IMR-90 (cell line): Measurements from ENCODE around the gene OR52W1. TPM values are rescaled to one million over a fixed set of nuclear protein-coding genes. Genes with fewer than 3 reads are reported as not detected.

ENCODE experiments used
- ATAC-seq: fragments of 200-7000 bp; cut with Tn5 transposase; 2 replicates; pipeline ENCODE4 v1.9.1; 2020; ENCODE audit warnings: low read depth, mild to moderate bottlenecking, moderate library complexity
- BruUV-seq: library from RNA; stranded (reverse); fragments of 400-500 nt; replicated peaks from 2 replicates; lab custom pipeline; 2021; lab: Mats Ljungman, UMichigan
- CTCF ChIA-PET: fragments of 300-600 bp; formaldehyde crosslinking; extraction: SDS; loops from one replicate; lab custom pipeline; 2021; ENCODE audit warnings: antibody characterized with exemption; lab: Yijun Ruan, JAX
- POLR2A ChIA-PET: fragments of 300-600 bp; sonication (Branson Sonifier 250); formaldehyde crosslinking; loops from one replicate; lab custom pipeline; 2022; ENCODE audit warnings: antibody characterized with exemption; ENCODE audit not compliant: unreplicated experiment; lab: Charles Lee
- DNase-seq: peaks from one replicate; pipeline ENCODE4 v3.0.0; 2013
- H2AFZ ChIP-seq: replicated peaks from 2 replicates; pipeline ENCODE3; 2013; ENCODE audit warnings: low read length, mild to moderate bottlenecking; ENCODE audit not compliant: poor library complexity
- H2AK5ac ChIP-seq: 2 replicates; pipeline ENCODE4 v1.6.1; 2013; ENCODE audit warnings: low read depth, low read length, inconsistent platforms
- H2AK9ac ChIP-seq: replicated peaks from 2 replicates; pipeline ENCODE3; 2013; ENCODE audit warnings: mild to moderate bottlenecking, low read depth, low read length, moderate library complexity; ENCODE audit not compliant: poor library complexity
- H2BK120ac ChIP-seq: 2 replicates; pipeline ENCODE4 v1.6.1; 2013; ENCODE audit warnings: low read depth, low read length, inconsistent platforms
- H2BK15ac ChIP-seq: 3 replicates; pipeline ENCODE4 v1.6.1; 2013; ENCODE audit warnings: low read depth, low read length, inconsistent platforms
- H2BK20ac ChIP-seq: 2 replicates; pipeline ENCODE4 v1.6.1; 2013; ENCODE audit warnings: low read depth, mild to moderate bottlenecking, inconsistent platforms, low read length, moderate library complexity
- H2BK5ac ChIP-seq: 2 replicates; pipeline ENCODE4 v1.6.1; 2013; ENCODE audit warnings: mild to moderate bottlenecking, low read depth, low read length, inconsistent platforms; ENCODE audit not compliant: poor library complexity, severe bottlenecking
- H3K14ac ChIP-seq: replicated peaks from 2 replicates; pipeline ENCODE4 v1.6.1; 2013; ENCODE audit warnings: low read depth, low read length, inconsistent platforms
- H3K18ac ChIP-seq: 2 replicates; pipeline ENCODE4 v1.6.1; 2013; ENCODE audit warnings: low read depth, low read length, control low read depth
- H3K23ac ChIP-seq: 2 replicates; pipeline ENCODE4 v1.6.1; 2013; ENCODE audit warnings: low read depth, low read length, inconsistent platforms
- H3K27ac ChIP-seq: 2 replicates; pipeline ENCODE4 v1.5.1; 2013; ENCODE audit warnings: mild to moderate bottlenecking, control low read depth, low read length; ENCODE audit not compliant: insufficient read depth
- H3K27me3 ChIP-seq: 2 replicates; pipeline ENCODE4 v1.6.1; 2013; ENCODE audit warnings: low read length; ENCODE audit not compliant: control insufficient read depth, insufficient read depth
- H3K36me3 ChIP-seq: 2 replicates; pipeline ENCODE4 v1.6.1; 2013; ENCODE audit warnings: low read length, mixed read lengths; ENCODE audit not compliant: control insufficient read depth, insufficient read depth
- H3K4ac ChIP-seq: 2 replicates; pipeline ENCODE4 v1.6.1; 2013; ENCODE audit warnings: low read depth, low read length, inconsistent platforms
- H3K4me1 ChIP-seq: 2 replicates; pipeline ENCODE4 v1.6.1; 2013; ENCODE audit warnings: low read length, mixed read lengths; ENCODE audit not compliant: control insufficient read depth, insufficient read depth
- H3K4me2 ChIP-seq: 2 replicates; pipeline ENCODE4 v1.6.1; 2013; ENCODE audit warnings: low read depth, mild to moderate bottlenecking, control low read depth, low read length, moderate library complexity
- H3K4me3 ChIP-seq: 2 replicates; pipeline ENCODE4 v1.5.1; 2013; ENCODE audit warnings: low read depth, mild to moderate bottlenecking, control low read depth, low read length, moderate library complexity; ENCODE audit not compliant: insufficient read depth
- H3K56ac ChIP-seq: 2 replicates; pipeline ENCODE4 v1.6.1; 2013; ENCODE audit warnings: low read length, inconsistent platforms; ENCODE audit not compliant: insufficient read depth; ENCODE audit errors: extremely low read depth
- H3K79me1 ChIP-seq, 2 experiments: 2 replicates each; pipeline ENCODE4 v1.6.1; 2013; ENCODE audit warnings: low read length in 2 of 2, inconsistent platforms in 1 of 2, low read depth in 1 of 2
- H3K9ac ChIP-seq: 2 replicates; pipeline ENCODE4 v1.6.1; 2013; ENCODE audit warnings: low read depth, low read length, control low read depth
- H3K9me1 ChIP-seq: 2 replicates; pipeline ENCODE4 v1.6.1; 2013; ENCODE audit warnings: low read length, inconsistent platforms; ENCODE audit not compliant: insufficient read depth
- H3K9me3 ChIP-seq: 2 replicates; pipeline ENCODE4 v1.6.1; 2013; ENCODE audit warnings: low read length; ENCODE audit not compliant: control insufficient read depth, insufficient read depth
- H4K20me1 ChIP-seq: 2 replicates; pipeline ENCODE4 v1.6.1; 2013; ENCODE audit warnings: low read length, inconsistent platforms; ENCODE audit not compliant: insufficient read depth
- H4K5ac ChIP-seq: 2 replicates; pipeline ENCODE4 v1.6.1; 2013; ENCODE audit warnings: mild to moderate bottlenecking, low read depth, low read length, control low read depth
- H4K8ac ChIP-seq, 2 experiments: 2 replicates each; pipeline ENCODE4 v1.6.1; 2013; ENCODE audit warnings: low read depth in 2 of 2, low read length in 2 of 2, control low read depth in 1 of 2, inconsistent platforms in 1 of 2
- H4K91ac ChIP-seq: 2 replicates; pipeline ENCODE4 v1.6.1; 2013; ENCODE audit warnings: low read depth, low read length, inconsistent platforms; ENCODE audit not compliant: insufficient read depth
- CTCF ChIP-seq: conservative IDR thresholded peaks from 2 replicates; pipeline ENCODE4 v1.5.1; 2012; ENCODE audit warnings: mild to moderate bottlenecking, low read depth, low read length, improper control_type of control experiment
- MAFK ChIP-seq: IDR thresholded peaks from 2 replicates; pipeline ENCODE4 v1.6.1; 2012; ENCODE audit warnings: low read depth, low read length, improper control_type of control experiment
- MXI1 ChIP-seq: IDR thresholded peaks from 2 replicates; pipeline ENCODE4 v1.6.1; 2012; ENCODE audit warnings: low read depth, mild to moderate bottlenecking, low read length, moderate library complexity, borderline replicate concordance
- SMC3 ChIP-seq: fragments of 150-350 bp; IDR thresholded peaks from 2 replicates; pipeline ENCODE4 v1.6.1; 2016; ENCODE audit warnings: low read depth, mild to moderate bottlenecking, antibody characterized with exemption, low read length, moderate library complexity
- WGBS, 2 experiments: methylation state at CpG; one replicate each; pipeline versions ENCODE4 v1.1.5 to v1.1.7; 2013; ENCODE audit warnings: missing lambda C conversion rate in 2 of 2; ENCODE audit not compliant: insufficient read length in 1 of 2; ENCODE audit errors: extremely low coverage in 2 of 2; 5-methylcytosine and 5-hydroxymethylcytosine counted together
- dilution Hi-C: fragments of 300-500 bp; cut with HindIII; formaldehyde crosslinking; loops from one replicate; pipeline ENCODE4 v1.14.3; 2018; ENCODE audit warnings: low sequenced_read_pairs; ENCODE audit not compliant: unreplicated experiment
- in situ Hi-C: fragments of 300-500 bp; cut with MboI; formaldehyde crosslinking; loops from 3 replicates; pipeline ENCODE4 v1.14.3; 2019; ENCODE audit warnings: low sequenced_read_pairs, inconsistent platforms, mixed read lengths
- intact Hi-C: fragments of 100-400 bp; cut with micrococcal nuclease; formaldehyde crosslinking; loops from 2 replicates; pipeline ENCODE4 v1.10.0; 2022
- polyA plus RNA-seq, 3 experiments: library from polyadenylated mRNA; depleted of rRNA; stranded (reverse); fragments of >200 nt; gene quantifications; 2 replicates each; pipeline ENCODE4 v1.2.3, GENCODE V29; 2012; ENCODE audit warnings: low replicate concordance in 1 of 3
- total RNA-seq: library from RNA; depleted of rRNA; stranded (reverse); fragments of >200 nt; gene quantifications from 2 replicates; pipeline ENCODE4 v1.2.3, GENCODE V29; 2012

Gene OR52W1
- total and polyA plus RNA-seq, 2 of the 4 experiments (the other 2 are of a cell fraction) = not detected

- Histone ChIP-seq H3K18ac (no peak within 1 kb of the TSS), H3K27me3 (no peaks in the 10 kb centered on the region), H3K79me1 (no peaks in the 10 kb centered on the region), H4K5ac (no peak within 1 kb of the TSS), H3K36me3 (peaks cover 11% of the 10 kb centered on the region), H3K4me1 (peaks cover 4% of the 10 kb centered on the region; the same call in 1 of the 2 replicates), H2BK20ac (no peak within 1 kb of the TSS), H3K56ac (no peak within 1 kb of the TSS), H3K4me2 (no peak within 1 kb of the TSS), H4K91ac (no peak within 1 kb of the TSS), H3K9me1 (no peaks in the 10 kb centered on the region), H3K4me3 (no peak within 1 kb of the TSS), H3K9ac (no peak within 1 kb of the TSS), H2AK5ac (no peak within 1 kb of the TSS), H3K27ac (no peak within 1 kb of the TSS), H3K9me3 (no peaks in the 10 kb centered on the region), H2BK15ac (no peak within 1 kb of the TSS), H2AFZ (no peak within 1 kb of the TSS), H3K14ac (no peak within 1 kb of the TSS), H3K23ac (no peak within 1 kb of the TSS), H2BK120ac (no peak within 1 kb of the TSS), H4K8ac (no peak within 1 kb of the TSS), H3K4ac (no peak within 1 kb of the TSS), H2BK5ac (no peak within 1 kb of the TSS), H2AK9ac (no peak within 1 kb of the TSS), H4K20me1 (no peaks in the 10 kb centered on the region)
- intact Hi-C loops = no loop called here
- in situ Hi-C loops = no loop called here
- ATAC-seq = no peak
- DNase-seq = no peak
- no TSS peak for BruUV-seq
- POLR2A ChIA-PET = no interaction called here
- TF ChIP-seq CTCF = no peak
- no peak for TF ChIP-seq SMC3
- no peak for TF ChIP-seq MXI1
- no peak for TF ChIP-seq MAFK
- CTCF ChIA-PET = no interaction called here
- dilution Hi-C loops = no loop called here
- no CpG with 5 or more reads among the region's 1 CpG for WGBS, 2 experiments
These were observed 6.3 kb downstream of the OR52W1 start, which contains the start of gene C11orf42 for GRCh38 chr11:6205366-6205765. C11orf42 (plus strand) TSS chr11:6205557; CDS start chr11:6205616, 59 bp downstream.
